Measurements from ENCODE around the gene RGL1.

Gene RGL1

DNA sequence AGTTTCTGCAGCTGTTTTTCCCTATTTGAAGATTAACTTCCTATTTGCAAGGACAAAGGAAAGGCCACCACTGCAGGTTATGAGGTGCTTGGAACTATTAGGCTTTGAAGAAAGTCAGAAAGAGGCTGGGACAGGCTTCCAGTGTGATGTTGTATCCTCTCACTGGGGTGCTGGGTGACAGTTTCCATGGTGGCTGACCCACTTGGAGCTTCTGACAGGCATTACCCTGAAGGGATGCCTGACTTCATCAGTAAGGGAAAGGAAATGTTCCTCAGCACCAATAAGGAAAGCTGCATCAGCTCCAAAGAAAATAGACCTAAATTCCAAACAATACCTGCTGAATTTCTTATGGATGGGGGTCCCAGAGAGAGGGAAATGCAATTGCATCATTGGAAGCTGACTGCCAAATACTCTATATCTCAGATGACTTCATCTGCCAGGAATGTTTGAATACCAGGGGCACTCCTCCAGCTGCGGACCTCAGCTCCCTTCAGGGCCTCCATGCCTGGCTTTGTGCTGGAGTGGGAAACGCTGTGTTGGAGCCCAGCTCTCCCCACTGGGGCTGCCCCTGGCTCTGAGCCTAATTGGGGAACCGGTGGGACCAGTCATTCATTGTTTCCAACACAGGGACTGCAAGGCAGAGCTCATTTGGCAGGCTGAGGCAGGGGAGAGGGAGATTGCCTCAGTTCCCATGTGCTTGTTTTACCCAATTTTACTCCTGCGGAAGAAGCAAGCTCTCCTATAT is 76.6 kb downstream of the RGL1 start:
- in situ Hi-C loops (cut with MboI; ENCODE audit: low pct_unique_long_range_greater_than_20kb, low sequenced_read_pairs, unreplicated experiment): no loop called here
- TF ChIP-seq, protein P1, sequence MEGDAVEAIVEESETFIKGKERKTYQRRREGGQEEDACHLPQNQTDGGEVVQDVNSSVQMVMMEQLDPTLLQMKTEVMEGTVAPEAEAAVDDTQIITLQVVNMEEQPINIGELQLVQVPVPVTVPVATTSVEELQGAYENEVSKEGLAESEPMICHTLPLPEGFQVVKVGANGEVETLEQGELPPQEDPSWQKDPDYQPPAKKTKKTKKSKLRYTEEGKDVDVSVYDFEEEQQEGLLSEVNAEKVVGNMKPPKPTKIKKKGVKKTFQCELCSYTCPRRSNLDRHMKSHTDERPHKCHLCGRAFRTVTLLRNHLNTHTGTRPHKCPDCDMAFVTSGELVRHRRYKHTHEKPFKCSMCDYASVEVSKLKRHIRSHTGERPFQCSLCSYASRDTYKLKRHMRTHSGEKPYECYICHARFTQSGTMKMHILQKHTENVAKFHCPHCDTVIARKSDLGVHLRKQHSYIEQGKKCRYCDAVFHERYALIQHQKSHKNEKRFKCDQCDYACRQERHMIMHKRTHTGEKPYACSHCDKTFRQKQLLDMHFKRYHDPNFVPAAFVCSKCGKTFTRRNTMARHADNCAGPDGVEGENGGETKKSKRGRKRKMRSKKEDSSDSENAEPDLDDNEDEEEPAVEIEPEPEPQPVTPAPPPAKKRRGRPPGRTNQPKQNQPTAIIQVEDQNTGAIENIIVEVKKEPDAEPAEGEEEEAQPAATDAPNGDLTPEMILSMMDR (IDR thresholded peaks at IDR 0.05; ENCODE audit: extremely low read depth, insufficient read depth, missing control alignments): no peak
- no peak for DNase-seq (ENCODE audit: low spot score)

- no peak for DNase-seq (ENCODE audit: low spot score)
- in situ Hi-C loops (cut with MboI; ENCODE audit: low pct_unique_long_range_greater_than_20kb, low sequenced_read_pairs, unreplicated experiment): no loop called here
- TF ChIP-seq, protein P1 (IDR thresholded peaks at IDR 0.05; ENCODE audit: extremely low read depth, insufficient read depth, missing control alignments): no peak
Measured at GRCh38 chr1:183882335-183883167, 77.6 kb downstream of the RGL1 start.

GRCh38 chr1:183883623-183884022 is 78.7 kb downstream of the RGL1 start:
- in situ Hi-C loops (cut with MboI; ENCODE audit: low pct_unique_long_range_greater_than_20kb, low sequenced_read_pairs, unreplicated experiment): no loop called here
- DNase-seq (ENCODE audit: low spot score): no peak
- TF ChIP-seq, protein P1 (IDR thresholded peaks at IDR 0.05; ENCODE audit: extremely low read depth, insufficient read depth, missing control alignments): no peak

- in situ Hi-C loops (cut with MboI; ENCODE audit: low pct_unique_long_range_greater_than_20kb, low sequenced_read_pairs, unreplicated experiment): no loop called here
- no peak for DNase-seq (ENCODE audit: low spot score)
- TF ChIP-seq, protein P1 (IDR thresholded peaks at IDR 0.05; ENCODE audit: extremely low read depth, insufficient read depth, missing control alignments): no peak
Measured at GRCh38 chr1:183884526-183884925, 79.6 kb downstream of the RGL1 start.

DNA sequence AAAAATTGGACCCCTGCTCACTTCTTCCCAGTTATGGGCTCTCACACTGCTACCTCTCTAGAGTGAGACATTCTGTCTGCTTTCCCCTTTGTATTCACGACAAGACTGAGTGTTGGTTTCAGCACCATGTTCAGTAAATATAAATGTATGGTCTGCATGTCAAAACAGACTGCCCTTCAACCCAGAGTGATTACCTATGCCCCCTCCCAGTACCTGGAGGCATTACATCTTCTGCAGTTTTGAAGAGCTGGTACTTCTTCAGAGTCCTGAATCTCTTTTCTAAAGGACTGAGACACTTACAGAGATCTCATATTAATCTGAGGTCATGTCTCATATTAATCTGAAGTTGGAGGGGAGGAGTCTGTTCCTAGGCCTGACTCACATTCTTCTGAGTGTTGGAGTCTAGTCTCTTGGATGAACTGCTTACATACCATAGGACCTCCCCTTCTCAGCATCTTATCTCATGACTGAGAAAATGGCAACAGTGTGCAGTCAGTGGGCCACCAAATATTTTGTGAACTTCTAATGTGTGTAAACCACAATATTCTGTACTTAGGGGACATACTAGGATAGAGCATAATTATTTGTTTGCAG is 80.3 kb downstream of the RGL1 start:
- TF ChIP-seq, protein P1 (IDR thresholded peaks at IDR 0.05; ENCODE audit: extremely low read depth, insufficient read depth, missing control alignments): no peak
- in situ Hi-C loops (cut with MboI; ENCODE audit: low pct_unique_long_range_greater_than_20kb, low sequenced_read_pairs, unreplicated experiment): no loop called here
- DNase-seq (ENCODE audit: low spot score): no peak

GRCh38 chr1:183886083-183886828 is 81.3 kb downstream of the RGL1 start:
- TF ChIP-seq, protein P1 (IDR thresholded peaks at IDR 0.05; ENCODE audit: extremely low read depth, insufficient read depth, missing control alignments): no peak
- no peak for DNase-seq (ENCODE audit: low spot score)
- in situ Hi-C loops (cut with MboI; ENCODE audit: low pct_unique_long_range_greater_than_20kb, low sequenced_read_pairs, unreplicated experiment): no loop called here
